IMR-90 (cell line): ENCODE results near the gene SCN1B. TPM values are rescaled to one million over a fixed set of nuclear protein-coding genes. Genes with fewer than 3 reads are reported as not detected.

Experiments
- ATAC-seq: fragments of 200-7000 bp; cut with Tn5 transposase; 2 replicates; pipeline ENCODE4 v1.9.1; 2020; ENCODE audit warnings: low read depth, mild to moderate bottlenecking, moderate library complexity
- BruUV-seq: library from RNA; stranded (reverse); fragments of 400-500 nt; replicated peaks from 2 replicates; lab custom pipeline; 2021; lab: Mats Ljungman, UMichigan
- CTCF ChIA-PET: fragments of 300-600 bp; formaldehyde crosslinking; extraction: SDS; loops from one replicate; lab custom pipeline; 2021; ENCODE audit warnings: antibody characterized with exemption; lab: Yijun Ruan, JAX
- POLR2A ChIA-PET: fragments of 300-600 bp; sonication (Branson Sonifier 250); formaldehyde crosslinking; loops from one replicate; lab custom pipeline; 2022; ENCODE audit warnings: antibody characterized with exemption; ENCODE audit not compliant: unreplicated experiment; lab: Charles Lee
- DNase-seq: peaks from one replicate; pipeline ENCODE4 v3.0.0; 2013
- H2AFZ ChIP-seq: replicated peaks from 2 replicates; pipeline ENCODE3; 2013; ENCODE audit warnings: low read length, mild to moderate bottlenecking; ENCODE audit not compliant: poor library complexity
- H2AK5ac ChIP-seq: 2 replicates; pipeline ENCODE4 v1.6.1; 2013; ENCODE audit warnings: low read depth, low read length, inconsistent platforms
- H2AK9ac ChIP-seq: replicated peaks from 2 replicates; pipeline ENCODE3; 2013; ENCODE audit warnings: mild to moderate bottlenecking, low read depth, low read length, moderate library complexity; ENCODE audit not compliant: poor library complexity
- H2BK120ac ChIP-seq: 2 replicates; pipeline ENCODE4 v1.6.1; 2013; ENCODE audit warnings: low read depth, low read length, inconsistent platforms
- H2BK15ac ChIP-seq: 3 replicates; pipeline ENCODE4 v1.6.1; 2013; ENCODE audit warnings: low read depth, low read length, inconsistent platforms
- H2BK20ac ChIP-seq: 2 replicates; pipeline ENCODE4 v1.6.1; 2013; ENCODE audit warnings: low read depth, mild to moderate bottlenecking, inconsistent platforms, low read length, moderate library complexity
- H2BK5ac ChIP-seq: 2 replicates; pipeline ENCODE4 v1.6.1; 2013; ENCODE audit warnings: mild to moderate bottlenecking, low read depth, low read length, inconsistent platforms; ENCODE audit not compliant: poor library complexity, severe bottlenecking
- H3K14ac ChIP-seq: replicated peaks from 2 replicates; pipeline ENCODE4 v1.6.1; 2013; ENCODE audit warnings: low read depth, low read length, inconsistent platforms
- H3K18ac ChIP-seq: 2 replicates; pipeline ENCODE4 v1.6.1; 2013; ENCODE audit warnings: low read depth, low read length, control low read depth
- H3K23ac ChIP-seq: 2 replicates; pipeline ENCODE4 v1.6.1; 2013; ENCODE audit warnings: low read depth, low read length, inconsistent platforms
- H3K27ac ChIP-seq: 2 replicates; pipeline ENCODE4 v1.5.1; 2013; ENCODE audit warnings: mild to moderate bottlenecking, control low read depth, low read length; ENCODE audit not compliant: insufficient read depth
- H3K27me3 ChIP-seq: 2 replicates; pipeline ENCODE4 v1.6.1; 2013; ENCODE audit warnings: low read length; ENCODE audit not compliant: control insufficient read depth, insufficient read depth
- H3K36me3 ChIP-seq: 2 replicates; pipeline ENCODE4 v1.6.1; 2013; ENCODE audit warnings: low read length, mixed read lengths; ENCODE audit not compliant: control insufficient read depth, insufficient read depth
- H3K4ac ChIP-seq: 2 replicates; pipeline ENCODE4 v1.6.1; 2013; ENCODE audit warnings: low read depth, low read length, inconsistent platforms
- H3K4me1 ChIP-seq: 2 replicates; pipeline ENCODE4 v1.6.1; 2013; ENCODE audit warnings: low read length, mixed read lengths; ENCODE audit not compliant: control insufficient read depth, insufficient read depth
- H3K4me2 ChIP-seq: 2 replicates; pipeline ENCODE4 v1.6.1; 2013; ENCODE audit warnings: low read depth, mild to moderate bottlenecking, control low read depth, low read length, moderate library complexity
- H3K4me3 ChIP-seq: 2 replicates; pipeline ENCODE4 v1.5.1; 2013; ENCODE audit warnings: low read depth, mild to moderate bottlenecking, control low read depth, low read length, moderate library complexity; ENCODE audit not compliant: insufficient read depth
- H3K56ac ChIP-seq: 2 replicates; pipeline ENCODE4 v1.6.1; 2013; ENCODE audit warnings: low read length, inconsistent platforms; ENCODE audit not compliant: insufficient read depth; ENCODE audit errors: extremely low read depth
- H3K79me1 ChIP-seq, 2 experiments: 2 replicates each; pipeline ENCODE4 v1.6.1; 2013; ENCODE audit warnings: low read length in 2 of 2, inconsistent platforms in 1 of 2, low read depth in 1 of 2
- H3K9ac ChIP-seq: 2 replicates; pipeline ENCODE4 v1.6.1; 2013; ENCODE audit warnings: low read depth, low read length, control low read depth
- H3K9me1 ChIP-seq: 2 replicates; pipeline ENCODE4 v1.6.1; 2013; ENCODE audit warnings: low read length, inconsistent platforms; ENCODE audit not compliant: insufficient read depth
- H3K9me3 ChIP-seq: 2 replicates; pipeline ENCODE4 v1.6.1; 2013; ENCODE audit warnings: low read length; ENCODE audit not compliant: control insufficient read depth, insufficient read depth
- H4K20me1 ChIP-seq: 2 replicates; pipeline ENCODE4 v1.6.1; 2013; ENCODE audit warnings: low read length, inconsistent platforms; ENCODE audit not compliant: insufficient read depth
- H4K5ac ChIP-seq: 2 replicates; pipeline ENCODE4 v1.6.1; 2013; ENCODE audit warnings: mild to moderate bottlenecking, low read depth, low read length, control low read depth
- H4K8ac ChIP-seq, 2 experiments: 2 replicates each; pipeline ENCODE4 v1.6.1; 2013; ENCODE audit warnings: low read depth in 2 of 2, low read length in 2 of 2, control low read depth in 1 of 2, inconsistent platforms in 1 of 2
- H4K91ac ChIP-seq: 2 replicates; pipeline ENCODE4 v1.6.1; 2013; ENCODE audit warnings: low read depth, low read length, inconsistent platforms; ENCODE audit not compliant: insufficient read depth
- CEBPB ChIP-seq: IDR thresholded peaks from 2 replicates; pipeline ENCODE4 v1.6.1; 2012; ENCODE audit warnings: low read depth, low read length, improper control_type of control experiment
- CTCF ChIP-seq: conservative IDR thresholded peaks from 2 replicates; pipeline ENCODE4 v1.5.1; 2012; ENCODE audit warnings: mild to moderate bottlenecking, low read depth, low read length, improper control_type of control experiment
- FOS ChIP-seq: fragments of 150-350 bp; IDR thresholded peaks from 2 replicates; pipeline ENCODE4 v1.6.1; 2016; ENCODE audit warnings: low read depth, low read length
- MAFK ChIP-seq: IDR thresholded peaks from 2 replicates; pipeline ENCODE4 v1.6.1; 2012; ENCODE audit warnings: low read depth, low read length, improper control_type of control experiment
- MXI1 ChIP-seq: IDR thresholded peaks from 2 replicates; pipeline ENCODE4 v1.6.1; 2012; ENCODE audit warnings: low read depth, mild to moderate bottlenecking, low read length, moderate library complexity, borderline replicate concordance
- RAD21 ChIP-seq: IDR thresholded peaks from 2 replicates; pipeline ENCODE4 v1.6.1; 2012; ENCODE audit warnings: low read length, improper control_type of control experiment
- RCOR1 ChIP-seq: IDR thresholded peaks from 2 replicates; pipeline ENCODE4 v1.6.1; 2012; ENCODE audit warnings: mild to moderate bottlenecking, low read length, improper control_type of control experiment; ENCODE audit not compliant: insufficient replicate concordance
- USF2 ChIP-seq: fragments of 150-350 bp; IDR thresholded peaks from 2 replicates; pipeline ENCODE4 v1.6.1; 2017; ENCODE audit warnings: mild to moderate bottlenecking, antibody characterized with exemption, low read length, low read depth
- WGBS, 2 experiments: methylation state at CpG; one replicate each; pipeline versions ENCODE4 v1.1.5 to v1.1.7; 2013; ENCODE audit warnings: missing lambda C conversion rate in 2 of 2; ENCODE audit not compliant: insufficient read length in 1 of 2; ENCODE audit errors: extremely low coverage in 2 of 2; 5-methylcytosine and 5-hydroxymethylcytosine counted together
- dilution Hi-C: fragments of 300-500 bp; cut with HindIII; formaldehyde crosslinking; loops from one replicate; pipeline ENCODE4 v1.14.3; 2018; ENCODE audit warnings: low sequenced_read_pairs; ENCODE audit not compliant: unreplicated experiment
- in situ Hi-C: fragments of 300-500 bp; cut with MboI; formaldehyde crosslinking; loops from 3 replicates; pipeline ENCODE4 v1.14.3; 2019; ENCODE audit warnings: low sequenced_read_pairs, inconsistent platforms, mixed read lengths
- intact Hi-C: fragments of 100-400 bp; cut with micrococcal nuclease; formaldehyde crosslinking; loops from 2 replicates; pipeline ENCODE4 v1.10.0; 2022
- polyA plus RNA-seq, 3 experiments: library from polyadenylated mRNA; depleted of rRNA; stranded (reverse); fragments of >200 nt; gene quantifications; 2 replicates each; pipeline ENCODE4 v1.2.3, GENCODE V29; 2012; ENCODE audit warnings: low replicate concordance in 1 of 3
- total RNA-seq: library from RNA; depleted of rRNA; stranded (reverse); fragments of >200 nt; gene quantifications from 2 replicates; pipeline ENCODE4 v1.2.3, GENCODE V29; 2012

The SCN1B gene
- total and polyA plus RNA-seq, 2 of the 4 experiments (the other 2 are of a cell fraction): 2.0 to 9.6 TPM

GRCh38 chr19:35084509-35084762, 54.2 kb downstream of the SCN1B start:
- H3K27ac ChIP-seq: no peak overlapping the region
- H3K9me1 ChIP-seq: peaks cover 7% of the 10 kb centered on the region
- no peaks in the 10 kb centered on the region; the same call in 1 of the 2 replicates for H3K9me3 ChIP-seq
- H3K4ac ChIP-seq: no peak overlapping the region
- H3K27me3 ChIP-seq: 0 out of 2 replicates have a peak, but pooled peaks cover 1% of the 10 kb centered on the region
- H3K4me2 ChIP-seq: no peak overlapping the region
- no peak overlapping the region for H4K91ac ChIP-seq
- in situ Hi-C loops (no loop called here), dilution Hi-C loops (no loop called here), intact Hi-C loops (no loop called here)
- H3K79me1 ChIP-seq: no peaks in the 10 kb centered on the region
- H3K14ac ChIP-seq: no peak overlapping the region
- no peak overlapping the region for H2AK9ac ChIP-seq
- H3K4me1 ChIP-seq: peaks cover 3% of the 10 kb centered on the region
- H2BK5ac ChIP-seq: no peak overlapping the region
- no peak overlapping the region for H3K9ac ChIP-seq
- DNase-seq (no peak), ATAC-seq (no peak)
- no peak overlapping the region for H3K23ac ChIP-seq
- H4K20me1 ChIP-seq: no peaks in the 10 kb centered on the region
- no peak overlapping the region for H2AFZ ChIP-seq
- H4K8ac ChIP-seq: no peak overlapping the region
- ChIA-PET CTCF (no interaction called here), POLR2A (no interaction called here)
- no peak overlapping the region for H3K18ac ChIP-seq
- no peak overlapping the region for H2BK15ac ChIP-seq
- H2BK120ac ChIP-seq: no peak overlapping the region
- no peak overlapping the region for H2AK5ac ChIP-seq
- no peak overlapping the region for H3K56ac ChIP-seq
- no peak overlapping the region for H4K5ac ChIP-seq
- H2BK20ac ChIP-seq: no peak overlapping the region
- no peak overlapping the region for H3K4me3 ChIP-seq
- no peak for TF ChIP-seq CTCF
- no peak for TF ChIP-seq FOS
- no peak for TF ChIP-seq CEBPB
- TF ChIP-seq MXI1: no peak
- TF ChIP-seq USF2: no peak
- TF ChIP-seq RCOR1: no peak
- TF ChIP-seq RAD21: no peak
- no peak for TF ChIP-seq MAFK
- BruUV-seq: no TSS peak
- no CpG with 5 or more reads among the region's 3 CpGs for WGBS, 2 experiments
- no peaks in the 10 kb centered on the region for H3K36me3 ChIP-seq
